ACC112 (cell line): ENCODE data around the gene EVA1C.

Experiments used
- H2AFZ ChIP-seq: fragments of 200-600 bp; sonication (generic); one replicate; pipeline ENCODE4 v1.6.0; 2017; ENCODE audit warnings: antibody characterized with exemption, low read length; ENCODE audit not compliant: unreplicated experiment
- H3K27ac ChIP-seq: fragments of 200-600 bp; sonication (generic); 2 replicates; pipeline ENCODE4 v1.5.1; 2014; ENCODE audit warnings: low read depth, mild to moderate bottlenecking, antibody characterized with exemption, low read length, moderate library complexity
- H3K27me3 ChIP-seq: fragments of 200-600 bp; sonication (generic); 2 replicates; pipeline ENCODE4 v1.6.1; 2014; ENCODE audit warnings: mild to moderate bottlenecking, antibody characterized with exemption, low read length, moderate library complexity, mixed read lengths; ENCODE audit not compliant: insufficient read depth
- H3K36me3 ChIP-seq: fragments of 200-600 bp; sonication (generic); 2 replicates; pipeline ENCODE4 v1.6.1; 2016; ENCODE audit warnings: mild to moderate bottlenecking, antibody characterized with exemption, low read length, moderate library complexity, mixed read lengths; ENCODE audit not compliant: insufficient read depth
- H3K4me1 ChIP-seq: fragments of 200-600 bp; sonication (generic); one replicate; pipeline ENCODE4 v1.6.1; 2016; ENCODE audit warnings: low read length, mixed read lengths; ENCODE audit not compliant: insufficient read depth, unreplicated experiment, control insufficient read depth
- H3K4me3 ChIP-seq: fragments of 200-600 bp; sonication (generic); 2 replicates; pipeline ENCODE4 v1.5.1; 2014; ENCODE audit warnings: mild to moderate bottlenecking, low read depth, low read length
- H3K79me2 ChIP-seq: fragments of 200-600 bp; sonication (generic); one replicate; pipeline ENCODE4 v1.6.0; 2016; ENCODE audit warnings: low read length; ENCODE audit not compliant: control insufficient read depth, unreplicated experiment, insufficient read depth

Gene EVA1C

DNA sequence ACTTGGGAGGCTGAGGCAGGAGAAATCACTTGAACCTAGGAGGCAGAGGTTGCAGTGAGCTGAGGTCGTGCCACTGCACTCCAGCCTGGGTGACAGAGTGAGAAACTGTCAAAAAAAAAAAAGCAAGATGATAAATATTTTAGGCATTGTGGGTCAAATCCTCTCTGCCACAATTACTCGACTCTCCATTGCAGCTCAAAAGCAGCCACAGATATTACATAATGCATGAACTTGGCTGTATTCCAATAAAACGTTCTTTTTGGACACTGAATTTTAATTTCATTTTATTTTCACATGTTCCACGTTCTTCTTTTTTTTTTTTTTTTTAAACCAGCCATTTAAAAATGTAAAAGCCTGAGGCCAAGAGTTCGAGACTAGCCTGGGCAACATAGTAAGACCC lies 103.4 kb downstream of the EVA1C start:
- Histone ChIP-seq H2AFZ (no peak overlapping the region), H3K4me1 (peaks cover 16% of the 10 kb centered on the region), H3K4me3 (no peak overlapping the region), H3K27ac (peak overlapping the region; percentile 93; the same call in 1 of the 2 replicates), H3K27me3 (no peaks in the 10 kb centered on the region), H3K79me2 (no peaks in the 10 kb centered on the region), H3K36me3 (no peaks in the 10 kb centered on the region)

- Histone ChIP-seq H3K4me1 (peaks cover 26% of the 10 kb centered on the region), H2AFZ (no peak overlapping the region), H3K36me3 (no peaks in the 10 kb centered on the region), H3K4me3 (no peak overlapping the region), H3K27ac (peak overlapping the region; percentile 93), H3K79me2 (no peaks in the 10 kb centered on the region), H3K27me3 (no peaks in the 10 kb centered on the region)
Measured at GRCh38 chr21:32516756-32517649, 104.5 kb downstream of the EVA1C start.

DNA sequence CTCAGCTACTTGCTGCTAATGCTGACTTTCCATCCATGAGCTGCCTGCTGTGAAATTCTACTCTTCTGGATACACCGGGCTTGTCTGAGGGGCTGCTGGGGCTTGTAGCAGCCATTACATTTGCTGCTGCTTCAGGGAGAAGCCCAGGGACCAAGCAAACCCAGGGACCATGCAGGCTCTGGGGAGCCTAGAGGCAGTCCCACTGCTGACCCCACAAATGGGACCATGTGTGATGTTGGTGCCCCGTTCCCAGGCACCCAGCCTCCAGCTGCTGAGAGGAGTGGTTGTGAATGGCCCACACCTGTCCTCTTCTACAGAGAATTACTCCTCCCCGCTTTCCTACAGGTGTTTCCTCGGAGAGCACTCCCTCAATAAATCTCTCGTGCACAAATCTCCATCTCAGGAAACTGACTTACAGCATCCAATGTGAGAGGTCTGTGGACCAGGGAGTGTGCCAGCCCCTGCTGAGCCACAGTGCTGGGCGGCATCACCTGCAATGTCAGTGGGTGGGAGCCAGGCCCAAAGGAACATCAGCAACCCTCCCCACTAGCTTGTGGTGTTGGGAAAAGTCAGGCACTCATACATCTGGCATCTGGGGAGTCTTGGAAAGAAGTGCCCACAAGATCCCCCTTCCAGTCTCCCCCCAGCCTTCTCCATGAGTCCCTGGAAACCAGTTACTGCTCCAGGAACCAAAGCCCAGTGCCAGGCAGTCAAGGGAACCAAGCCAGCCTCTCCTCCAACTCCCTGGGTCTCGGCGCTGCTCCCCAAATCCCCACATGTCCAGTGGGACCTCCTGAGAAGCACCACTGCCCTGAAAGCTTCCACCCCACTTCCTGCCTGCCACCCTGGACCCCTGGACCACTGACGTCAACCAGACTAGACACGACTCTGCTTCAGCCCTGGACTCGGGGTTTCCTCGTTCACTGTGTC lies 107.7 kb downstream of the EVA1C start:
- peaks cover 46% of the 10 kb centered on the region for H3K4me1 ChIP-seq
- H3K36me3 ChIP-seq, result no peaks in the 10 kb centered on the region
- H3K27ac ChIP-seq, result peak overlapping the region; percentile 97
- H3K27me3 ChIP-seq, result no peaks in the 10 kb centered on the region
- no peaks in the 10 kb centered on the region for H3K79me2 ChIP-seq
- no peak overlapping the region for H2AFZ ChIP-seq
- H3K4me3 ChIP-seq, result no peak overlapping the region

- Histone ChIP-seq H3K4me3 (peak overlapping the region; percentile 60), H3K27ac (peak overlapping the region; percentile 97), H2AFZ (peak overlapping the region; percentile 11), H3K27me3 (no peaks in the 10 kb centered on the region), H3K36me3 (no peaks in the 10 kb centered on the region), H3K4me1 (peaks cover 39% of the 10 kb centered on the region), H3K79me2 (no peaks in the 10 kb centered on the region)
Measured at GRCh38 chr21:32520875-32521735, 108.6 kb downstream of the EVA1C start.

GRCh38 chr21:32521736-32522355 lies 109.3 kb downstream of the EVA1C start:
- Histone ChIP-seq H3K4me1 (peaks cover 32% of the 10 kb centered on the region), H3K36me3 (no peaks in the 10 kb centered on the region), H3K27ac (peak overlapping the region; percentile 97), H2AFZ (no peak overlapping the region), H3K27me3 (no peaks in the 10 kb centered on the region), H3K79me2 (no peaks in the 10 kb centered on the region), H3K4me3 (no peak overlapping the region)

DNA sequence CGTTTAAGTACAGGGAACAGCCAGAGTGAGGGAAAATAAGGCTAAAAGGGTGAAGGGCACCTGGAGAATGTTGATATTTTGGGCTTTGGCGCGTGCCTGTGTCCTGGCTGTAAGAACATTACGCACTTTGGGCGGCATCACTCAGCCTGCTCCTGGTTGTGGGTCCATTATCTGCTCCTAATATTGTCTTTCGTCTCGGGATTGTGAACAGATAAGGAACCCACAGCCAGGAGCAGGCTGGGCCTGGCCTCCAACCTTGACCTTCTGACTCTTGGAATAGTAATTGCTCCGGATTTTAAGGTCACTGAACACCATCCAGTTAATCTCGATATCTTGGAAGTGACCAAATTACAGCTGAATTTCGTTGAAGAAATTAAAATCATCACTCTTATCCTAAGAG lies 111.0 kb downstream of the EVA1C start:
- Histone ChIP-seq H3K27me3 (no peaks in the 10 kb centered on the region), H3K79me2 (no peaks in the 10 kb centered on the region), H3K4me3 (no peak overlapping the region), H3K4me1 (peaks cover 30% of the 10 kb centered on the region), H3K27ac (peak overlapping the region; percentile 88), H3K36me3 (no peaks in the 10 kb centered on the region), H2AFZ (no peak overlapping the region)

DNA sequence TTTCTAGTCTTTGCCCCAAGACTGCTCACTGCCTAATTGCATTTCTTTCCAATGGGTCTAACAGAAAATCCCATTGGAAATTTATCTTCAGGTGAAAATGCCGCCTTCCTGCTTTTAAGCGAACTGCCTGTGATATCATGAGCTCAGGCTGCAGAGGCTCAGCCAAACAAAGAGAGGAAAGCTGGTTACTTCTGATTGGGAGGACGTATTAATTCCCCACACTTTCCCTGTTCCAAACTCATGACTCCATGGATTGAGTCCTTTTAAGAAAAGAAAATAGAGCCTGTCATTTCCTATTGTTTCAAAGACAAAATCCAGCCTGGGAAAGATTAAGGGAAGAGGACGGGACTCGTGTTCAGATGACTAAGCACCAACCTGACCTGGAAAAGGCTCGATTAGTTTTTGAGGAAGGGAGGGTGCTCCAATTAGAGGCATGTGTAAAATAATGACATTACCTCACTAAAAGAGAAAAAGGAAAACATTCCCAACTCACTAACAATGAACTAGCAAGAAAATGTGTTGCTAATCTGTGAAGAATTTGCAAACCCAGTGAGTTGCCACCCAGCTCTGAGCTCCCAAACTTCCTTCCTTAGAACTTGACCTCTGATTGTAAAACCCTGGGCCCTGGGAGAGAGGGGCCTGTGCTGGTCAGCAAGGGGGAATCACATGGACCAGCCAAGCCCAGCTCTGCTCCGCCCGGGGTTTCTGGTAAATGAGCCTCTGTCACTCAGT lies 111.6 kb downstream of the EVA1C start:
- no peaks in the 10 kb centered on the region for H3K27me3 ChIP-seq
- peak overlapping the region; percentile 84 for H2AFZ ChIP-seq
- peak overlapping the region; percentile 88 for H3K27ac ChIP-seq

DNA sequence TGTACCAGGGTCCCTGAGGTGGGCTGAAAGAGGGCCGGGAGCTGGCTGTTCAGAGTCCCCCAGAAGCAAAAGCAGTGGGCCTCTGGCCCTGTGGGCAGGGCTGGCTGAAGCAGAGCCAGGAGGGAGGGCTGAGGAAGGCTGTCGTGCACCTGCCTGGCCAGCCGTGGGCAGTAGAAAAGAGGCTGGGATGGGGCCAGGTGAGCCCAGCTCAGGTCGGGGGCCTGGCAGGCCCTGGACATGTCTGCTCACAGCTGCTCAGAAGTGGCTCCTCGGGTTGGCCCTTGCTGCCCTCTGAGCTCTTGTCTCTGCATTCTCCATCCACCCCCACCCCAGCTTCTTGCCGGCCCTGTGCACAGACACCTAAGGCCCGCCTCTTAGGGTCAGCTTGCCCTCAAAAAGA lies 112.8 kb downstream of the EVA1C start:
- no peaks in the 10 kb centered on the region for H3K27me3 ChIP-seq
- H3K4me3 ChIP-seq, result no peak overlapping the region
- H3K4me1 ChIP-seq, result peaks cover 30% of the 10 kb centered on the region
- H3K27ac ChIP-seq, result peak overlapping the region; percentile 88; the same call in 1 of the 2 replicates
- H2AFZ ChIP-seq, result no peak overlapping the region
- no peaks in the 10 kb centered on the region for H3K79me2 ChIP-seq
- H3K36me3 ChIP-seq, result no peaks in the 10 kb centered on the region

More for the DNA sequence above, 111.6 kb downstream of the EVA1C start:
- Histone ChIP-seq H3K36me3 (no peaks in the 10 kb centered on the region), H3K4me3 (no peak overlapping the region), H3K79me2 (no peaks in the 10 kb centered on the region), H3K4me1 (peaks cover 30% of the 10 kb centered on the region)

- H3K27me3 ChIP-seq, result no peaks in the 10 kb centered on the region
- no peak overlapping the region for H3K4me3 ChIP-seq
- H3K27ac ChIP-seq, result no peak overlapping the region
- H3K36me3 ChIP-seq, result no peaks in the 10 kb centered on the region
- no peaks in the 10 kb centered on the region for H3K79me2 ChIP-seq
- H2AFZ ChIP-seq, result no peak overlapping the region
- peaks cover under 1% of the 10 kb centered on the region for H3K4me1 ChIP-seq
Measured at GRCh38 chr21:32529679-32530078, 117.2 kb downstream of the EVA1C start.
